ENCODE results near the gene SDK2.
"Not testable (repeated sequence)": the region's sequence is repeated elsewhere in the genome, so short reads cannot be mapped to it uniquely, and the experiment has no call there.

The SDK2 gene

GRCh38 chr17:73466704-73467433 is 177.4 kb downstream of the SDK2 start:
- no peak for DNase-seq (ENCODE audit: low read depth in 4 of 4, low spot score in 1 of 4)

- DNase-seq (ENCODE audit: low read depth in 4 of 4, low spot score in 1 of 4), result no peak
Measured at GRCh38 chr17:73465953-73466230, 178.4 kb downstream of the SDK2 start.

GRCh38 chr17:73465130-73465952 is 178.9 kb downstream of the SDK2 start:
- DNase-seq (ENCODE audit: low read depth in 4 of 4, low spot score in 1 of 4), result no peak

- DNase-seq (ENCODE audit: low read depth in 4 of 4, low spot score in 1 of 4), result no peak
Measured at GRCh38 chr17:73464447-73464846, 179.8 kb downstream of the SDK2 start.

GRCh38 chr17:73463821-73464220 is 180.4 kb downstream of the SDK2 start:
- DNase-seq (ENCODE audit: low read depth in 4 of 4, low spot score in 1 of 4), result no peak

- no peak for DNase-seq (ENCODE audit: low read depth in 4 of 4, low spot score in 1 of 4)
Measured at GRCh38 chr17:73462823-73463222, 181.4 kb downstream of the SDK2 start.

- DNase-seq (ENCODE audit: low read depth in 4 of 4, low spot score in 1 of 4), result no peak
Measured at GRCh38 chr17:73459980-73460379, 184.3 kb downstream of the SDK2 start.

- no peak for DNase-seq (ENCODE audit: low read depth in 4 of 4, low spot score in 1 of 4)
Measured at GRCh38 chr17:73455767-73456166, 188.5 kb downstream of the SDK2 start.

GRCh38 chr17:73455050-73455687 is 189.1 kb downstream of the SDK2 start:
- DNase-seq (ENCODE audit: low read depth in 4 of 4, low spot score in 1 of 4), result no peak

- DNase-seq (ENCODE audit: low read depth in 4 of 4, low spot score in 1 of 4), result not testable (repeated sequence)
Measured at GRCh38 chr17:73453494-73453893, 190.8 kb downstream of the SDK2 start.

GRCh38 chr17:73453090-73453489 is 191.2 kb downstream of the SDK2 start:
- DNase-seq (ENCODE audit: low read depth in 4 of 4, low spot score in 1 of 4), result no peak

GRCh38 chr17:73452009-73452408 is 192.2 kb downstream of the SDK2 start:
- no peak for DNase-seq (ENCODE audit: low read depth in 4 of 4, low spot score in 1 of 4)

- no peak for DNase-seq (ENCODE audit: low read depth in 4 of 4, low spot score in 1 of 4)
Measured at GRCh38 chr17:73447319-73447718, 196.9 kb downstream of the SDK2 start.

- no peak for DNase-seq (ENCODE audit: low read depth in 4 of 4, low spot score in 1 of 4)
Measured at GRCh38 chr17:73446617-73447016, 197.6 kb downstream of the SDK2 start.

GRCh38 chr17:73445466-73445865 is 198.8 kb downstream of the SDK2 start:
- no peak for DNase-seq (ENCODE audit: low read depth in 4 of 4, low spot score in 1 of 4)

GRCh38 chr17:73444021-73444420 is 200.2 kb downstream of the SDK2 start:
- DNase-seq (ENCODE audit: low read depth in 4 of 4, low spot score in 1 of 4), result no peak

- DNase-seq (ENCODE audit: low read depth in 4 of 4, low spot score in 1 of 4), result no peak
Measured at GRCh38 chr17:73439597-73439996, 204.6 kb downstream of the SDK2 start.

- no peak for DNase-seq (ENCODE audit: low read depth in 4 of 4, low spot score in 1 of 4)
Measured at GRCh38 chr17:73437826-73438225, 206.4 kb downstream of the SDK2 start.

- DNase-seq (ENCODE audit: low read depth in 4 of 4, low spot score in 1 of 4), result no peak
Measured at GRCh38 chr17:73436954-73437353, 207.3 kb downstream of the SDK2 start.

- no peak for DNase-seq (ENCODE audit: low read depth in 4 of 4, low spot score in 1 of 4)
Measured at GRCh38 chr17:73435412-73435811, 208.8 kb downstream of the SDK2 start.

GRCh38 chr17:73434154-73434553 is 210.1 kb downstream of the SDK2 start:
- DNase-seq (ENCODE audit: low read depth in 4 of 4, low spot score in 1 of 4), result no peak

GRCh38 chr17:73433501-73433900 is 210.7 kb downstream of the SDK2 start:
- DNase-seq (ENCODE audit: low read depth in 4 of 4, low spot score in 1 of 4), result no peak

Data from stimulated activated CD4-positive, alpha-beta T cell treated with anti-CD3 and anti-CD28 coated beads, Interleukin-1b, Interleukin-23, amount 100 ng/mL, for 24 hours (primary cell).